ENCODE data around the gene HTR1E.
"Not testable (repeated sequence)": the region's sequence is repeated elsewhere in the genome, so short reads cannot be mapped to it uniquely, and the experiment has no call there.

HTR1E gene

GRCh38 chr6:86973088-86973487 lies 35.8 kb downstream of the HTR1E start:
- Histone ChIP-seq H3K9me3 (ENCODE audit: insufficient read depth, low read length) (no peaks in the 10 kb centered on the region), H3K36me3 (ENCODE audit: insufficient read depth, insufficient read length, low read length) (no peaks in the 10 kb centered on the region), H3K9ac (ENCODE audit: insufficient read length, low read depth) (no peak overlapping the region), H3K4me1 (ENCODE audit: insufficient read depth, insufficient read length) (no peaks in the 10 kb centered on the region), H3K4me3 (ENCODE audit: insufficient read length, low read depth) (no peak overlapping the region), H3K27me3 (ENCODE audit: insufficient read depth, insufficient read length) (no peaks in the 10 kb centered on the region)
- DNase-seq (ENCODE audit: low read depth, low spot score): no peak
- TF ChIP-seq SUZ12 (IDR thresholded peaks at IDR 0.05; ENCODE audit: extremely low read depth, insufficient read depth, insufficient read length) (no peak), YY1 (IDR thresholded peaks at IDR 0.05; ENCODE audit: insufficient read depth, insufficient read length) (no peak), ZNF274 (IDR thresholded peaks at IDR 0.05; ENCODE audit: low read depth, low read length) (no peak)

GRCh38 chr6:86978251-86978650 lies 40.9 kb downstream of the HTR1E start:
- no peaks in the 10 kb centered on the region for H3K27me3 ChIP-seq (ENCODE audit: insufficient read depth, insufficient read length)
- no peak overlapping the region for H3K4me3 ChIP-seq (ENCODE audit: insufficient read length, low read depth)
- TF ChIP-seq ZNF274 (IDR thresholded peaks at IDR 0.05; ENCODE audit: low read depth, low read length) (no peak), SUZ12 (IDR thresholded peaks at IDR 0.05; ENCODE audit: extremely low read depth, insufficient read depth, insufficient read length) (no peak), YY1 (IDR thresholded peaks at IDR 0.05; ENCODE audit: insufficient read depth, insufficient read length) (no peak)
- no peaks in the 10 kb centered on the region for H3K9me3 ChIP-seq (ENCODE audit: insufficient read depth, low read length)
- H3K4me1 ChIP-seq (ENCODE audit: insufficient read depth, insufficient read length): no peaks in the 10 kb centered on the region
- DNase-seq (ENCODE audit: low read depth, low spot score): no peak
- no peak overlapping the region for H3K9ac ChIP-seq (ENCODE audit: insufficient read length, low read depth)
- H3K36me3 ChIP-seq (ENCODE audit: insufficient read depth, insufficient read length, low read length): no peaks in the 10 kb centered on the region

- Histone ChIP-seq H3K27me3 (ENCODE audit: insufficient read depth, insufficient read length) (no peaks in the 10 kb centered on the region), H3K9ac (ENCODE audit: insufficient read length, low read depth) (no peak overlapping the region), H3K4me3 (ENCODE audit: insufficient read length, low read depth) (no peak overlapping the region), H3K4me1 (ENCODE audit: insufficient read depth, insufficient read length) (no peaks in the 10 kb centered on the region), H3K9me3 (ENCODE audit: insufficient read depth, low read length) (peaks cover 15% of the 10 kb centered on the region; the same call in 1 of the 2 replicates), H3K36me3 (ENCODE audit: insufficient read depth, insufficient read length, low read length) (no peaks in the 10 kb centered on the region)
- TF ChIP-seq ZNF274 (IDR thresholded peaks at IDR 0.05; ENCODE audit: low read depth, low read length): no peak
- no peak for TF ChIP-seq YY1 (IDR thresholded peaks at IDR 0.05; ENCODE audit: insufficient read depth, insufficient read length)
- no peak for TF ChIP-seq SUZ12 (IDR thresholded peaks at IDR 0.05; ENCODE audit: extremely low read depth, insufficient read depth, insufficient read length)
- no peak for DNase-seq (ENCODE audit: low read depth, low spot score)
Measured at GRCh38 chr6:87001494-87001893, 64.2 kb downstream of the HTR1E start.

- not testable (repeated sequence) for H3K4me1 ChIP-seq (ENCODE audit: insufficient read depth, insufficient read length); H3K36me3 ChIP-seq (ENCODE audit: insufficient read depth, insufficient read length, low read length); H3K4me3 ChIP-seq (ENCODE audit: insufficient read length, low read depth); H3K9ac ChIP-seq (ENCODE audit: insufficient read length, low read depth); DNase-seq (ENCODE audit: low read depth, low spot score); H3K27me3 ChIP-seq (ENCODE audit: insufficient read depth, insufficient read length)
- H3K9me3 ChIP-seq (ENCODE audit: insufficient read depth, low read length): peaks cover 15% of the 10 kb centered on the region; the same call in 1 of the 2 replicates
Measured at GRCh38 chr6:87002391-87002790, 65.1 kb downstream of the HTR1E start.

- not testable (repeated sequence) for DNase-seq (ENCODE audit: low read depth, low spot score); H3K36me3 ChIP-seq (ENCODE audit: insufficient read depth, insufficient read length, low read length); H3K27me3 ChIP-seq (ENCODE audit: insufficient read depth, insufficient read length); H3K4me3 ChIP-seq (ENCODE audit: insufficient read length, low read depth); H3K9me3 ChIP-seq (ENCODE audit: insufficient read depth, low read length); H3K9ac ChIP-seq (ENCODE audit: insufficient read length, low read depth); H3K4me1 ChIP-seq (ENCODE audit: insufficient read depth, insufficient read length)
Measured at GRCh38 chr6:87006541-87006940, 69.2 kb downstream of the HTR1E start.

- not testable (repeated sequence) for H3K4me1 ChIP-seq (ENCODE audit: insufficient read depth, insufficient read length); H3K36me3 ChIP-seq (ENCODE audit: insufficient read depth, insufficient read length, low read length); H3K9ac ChIP-seq (ENCODE audit: insufficient read length, low read depth); H3K4me3 ChIP-seq (ENCODE audit: insufficient read length, low read depth); H3K27me3 ChIP-seq (ENCODE audit: insufficient read depth, insufficient read length); DNase-seq (ENCODE audit: low read depth, low spot score); H3K9me3 ChIP-seq (ENCODE audit: insufficient read depth, low read length)
Measured at GRCh38 chr6:87009581-87009980, 72.3 kb downstream of the HTR1E start.

GRCh38 chr6:87012035-87012434 lies 74.7 kb downstream of the HTR1E start:
- H3K27me3 ChIP-seq (ENCODE audit: insufficient read depth, insufficient read length): no peaks in the 10 kb centered on the region
- TF ChIP-seq ZNF274 (IDR thresholded peaks at IDR 0.05; ENCODE audit: low read depth, low read length) (no peak), YY1 (IDR thresholded peaks at IDR 0.05; ENCODE audit: insufficient read depth, insufficient read length) (no peak), SUZ12 (IDR thresholded peaks at IDR 0.05; ENCODE audit: extremely low read depth, insufficient read depth, insufficient read length) (no peak)
- no peaks in the 10 kb centered on the region for H3K36me3 ChIP-seq (ENCODE audit: insufficient read depth, insufficient read length, low read length)
- no peak overlapping the region for H3K9ac ChIP-seq (ENCODE audit: insufficient read length, low read depth)
- H3K4me1 ChIP-seq (ENCODE audit: insufficient read depth, insufficient read length): no peaks in the 10 kb centered on the region
- H3K4me3 ChIP-seq (ENCODE audit: insufficient read length, low read depth): no peak overlapping the region
- DNase-seq (ENCODE audit: low read depth, low spot score): no peak
- H3K9me3 ChIP-seq (ENCODE audit: insufficient read depth, low read length): no peaks in the 10 kb centered on the region

- Histone ChIP-seq H3K27me3 (ENCODE audit: insufficient read depth, insufficient read length) (no peaks in the 10 kb centered on the region), H3K9ac (ENCODE audit: insufficient read length, low read depth) (no peak overlapping the region), H3K9me3 (ENCODE audit: insufficient read depth, low read length) (no peaks in the 10 kb centered on the region), H3K4me1 (ENCODE audit: insufficient read depth, insufficient read length) (no peaks in the 10 kb centered on the region), H3K4me3 (ENCODE audit: insufficient read length, low read depth) (no peak overlapping the region), H3K36me3 (ENCODE audit: insufficient read depth, insufficient read length, low read length) (no peaks in the 10 kb centered on the region)
- no peak for DNase-seq (ENCODE audit: low read depth, low spot score)
- TF ChIP-seq SUZ12 (IDR thresholded peaks at IDR 0.05; ENCODE audit: extremely low read depth, insufficient read depth, insufficient read length) (no peak), ZNF274 (IDR thresholded peaks at IDR 0.05; ENCODE audit: low read depth, low read length) (no peak), YY1 (IDR thresholded peaks at IDR 0.05; ENCODE audit: insufficient read depth, insufficient read length) (no peak)
Measured at GRCh38 chr6:87012743-87013142, 75.4 kb downstream of the HTR1E start.

All from NT2/D1 (cell line).